Trophoblast cell (in vitro differentiated cells and primary cell): ENCODE results near the gene MCM5.
A peak's percentile ranks its signal among the peaks of the same experiment; 100 is the strongest.

Experiments
- DNase-seq, 2 donors: peaks; one replicate each; pipeline ENCODE4 v3.0.0-alpha.2; 2016
- H2AFZ ChIP-seq: 2 replicates; pipeline ENCODE4 v1.6.1; 2013; ENCODE audit warnings: low read length, moderate library complexity, mild to moderate bottlenecking; ENCODE audit not compliant: insufficient read depth, poor library complexity
- H2AK5ac ChIP-seq: 2 replicates; pipeline ENCODE4 v1.6.1; 2013; ENCODE audit warnings: mild to moderate bottlenecking, low read length
- H2BK120ac ChIP-seq: 2 replicates; pipeline ENCODE4 v1.6.1; 2013; ENCODE audit warnings: low read length, mild to moderate bottlenecking, moderate library complexity; ENCODE audit not compliant: insufficient read depth, poor library complexity
- H2BK12ac ChIP-seq: 2 replicates; pipeline ENCODE4 v1.6.1; 2013; ENCODE audit warnings: mild to moderate bottlenecking, low read length, moderate library complexity
- H2BK5ac ChIP-seq: 2 replicates; pipeline ENCODE4 v1.6.1; 2013; ENCODE audit warnings: low read length, low read depth, moderate library complexity, mild to moderate bottlenecking; ENCODE audit not compliant: poor library complexity
- H3K14ac ChIP-seq: 2 replicates; pipeline ENCODE4 v1.6.1; 2013; ENCODE audit warnings: mild to moderate bottlenecking, low read length
- H3K18ac ChIP-seq: 2 replicates; pipeline ENCODE4 v1.6.1; 2013; ENCODE audit warnings: mild to moderate bottlenecking, low read length
- H3K23ac ChIP-seq: 2 replicates; pipeline ENCODE4 v1.6.1; 2013; ENCODE audit warnings: low read length
- H3K27ac ChIP-seq: 2 replicates; pipeline ENCODE4 v1.5.1; 2013; ENCODE audit warnings: low read depth, mild to moderate bottlenecking, inconsistent platforms, low read length, moderate library complexity
- H3K27me3 ChIP-seq: 2 replicates; pipeline ENCODE4 v1.6.1; 2013; ENCODE audit warnings: inconsistent platforms, mild to moderate bottlenecking, low read length, moderate library complexity; ENCODE audit not compliant: insufficient read depth
- H3K36me3 ChIP-seq, 2 experiments: 1 replicate in 1 of 2; 2 replicates in 1 of 2; pipeline ENCODE4 v1.6.1; 2013; ENCODE audit warnings: low read length in 2 of 2, mild to moderate bottlenecking in 2 of 2, moderate library complexity in 1 of 2; ENCODE audit not compliant: insufficient read depth in 2 of 2, control insufficient read depth in 1 of 2
- H3K4ac ChIP-seq: 2 replicates; pipeline ENCODE4 v1.6.1; 2013; ENCODE audit warnings: low read depth, mild to moderate bottlenecking, low read length, moderate library complexity
- H3K4me1 ChIP-seq, 2 experiments: 1 replicate in 1 of 2; 2 replicates in 1 of 2; pipeline ENCODE4 v1.6.1; 2013; ENCODE audit warnings: low read length in 2 of 2, mild to moderate bottlenecking in 2 of 2, moderate library complexity in 1 of 2; ENCODE audit not compliant: insufficient read depth in 2 of 2, control insufficient read depth in 1 of 2
- H3K4me2 ChIP-seq: 2 replicates; pipeline ENCODE4 v1.6.1; 2013; ENCODE audit warnings: inconsistent platforms, mild to moderate bottlenecking, low read length, moderate library complexity
- H3K4me3 ChIP-seq: 2 replicates; pipeline ENCODE4 v1.5.1; 2013; ENCODE audit warnings: mild to moderate bottlenecking, low read depth, low read length, inconsistent platforms
- H3K79me1 ChIP-seq: one replicate; pipeline ENCODE4 v1.6.1; 2013; ENCODE audit warnings: low read length
- H3K79me2 ChIP-seq: 2 replicates; pipeline ENCODE4 v1.6.1; 2013; ENCODE audit warnings: low read length, mild to moderate bottlenecking; ENCODE audit not compliant: control insufficient read depth, insufficient read depth, poor library complexity
- H3K9ac ChIP-seq: 2 replicates; pipeline ENCODE4 v1.6.1; 2013; ENCODE audit warnings: mild to moderate bottlenecking, low read length
- H3K9me3 ChIP-seq: 2 replicates; pipeline ENCODE4 v1.6.1; 2013; ENCODE audit warnings: low read depth, mild to moderate bottlenecking, control low read depth, inconsistent platforms, low read length; ENCODE audit not compliant: insufficient read depth
- H4K12ac ChIP-seq: 2 replicates; pipeline ENCODE4 v1.6.1; 2013; ENCODE audit warnings: low read depth, mild to moderate bottlenecking, low read length, moderate library complexity
- H4K8ac ChIP-seq: 2 replicates; pipeline ENCODE4 v1.6.1; 2013; ENCODE audit warnings: low read depth, mild to moderate bottlenecking, low read length, moderate library complexity
- H4K91ac ChIP-seq: one replicate; pipeline ENCODE4 v1.6.1; 2013; ENCODE audit warnings: low read depth, mild to moderate bottlenecking, low read length, moderate library complexity
- WGBS: extraction: QIAGEN DNeasy Blood & Tissue Kit; methylation state at CpG from one replicate; pipeline ENCODE4 v1.1.7; 2013; ENCODE audit warnings: missing lambda C conversion rate; ENCODE audit not compliant: insufficient read length, insufficient coverage; ENCODE audit errors: extremely low coverage; 5-methylcytosine and 5-hydroxymethylcytosine counted together

MCM5 gene

GRCh38 chr22:35425546-35425945, 25.6 kb downstream of the MCM5 start:
- Histone ChIP-seq H3K14ac (no peak overlapping the region), H4K12ac (no peak overlapping the region), H3K79me1 (no peaks in the 10 kb centered on the region), H3K4ac (no peak overlapping the region), H3K27ac (no peak overlapping the region), H2BK5ac (no peak overlapping the region), H3K18ac (no peak overlapping the region), H3K4me2 (no peak overlapping the region), H3K36me3 (peaks cover 48 to 58% of the 10 kb centered on the region in 2 experiments), H3K27me3 (no peaks in the 10 kb centered on the region), H4K8ac (no peak overlapping the region), H3K9me3 (no peaks in the 10 kb centered on the region), H3K79me2 (no peaks in the 10 kb centered on the region), H3K9ac (no peak overlapping the region), H2AFZ (no peak overlapping the region), H3K4me1 (peaks cover 3 to 5% of the 10 kb centered on the region in 2 experiments), H2AK5ac (no peak overlapping the region), H2BK12ac (no peak overlapping the region), H3K4me3 (no peak overlapping the region), H2BK120ac (no peak overlapping the region), H3K23ac (no peak overlapping the region), H4K91ac (no peak overlapping the region)
- no CpG with 5 or more reads among the region's 7 CpGs for WGBS
- no peak for DNase-seq

DNA sequence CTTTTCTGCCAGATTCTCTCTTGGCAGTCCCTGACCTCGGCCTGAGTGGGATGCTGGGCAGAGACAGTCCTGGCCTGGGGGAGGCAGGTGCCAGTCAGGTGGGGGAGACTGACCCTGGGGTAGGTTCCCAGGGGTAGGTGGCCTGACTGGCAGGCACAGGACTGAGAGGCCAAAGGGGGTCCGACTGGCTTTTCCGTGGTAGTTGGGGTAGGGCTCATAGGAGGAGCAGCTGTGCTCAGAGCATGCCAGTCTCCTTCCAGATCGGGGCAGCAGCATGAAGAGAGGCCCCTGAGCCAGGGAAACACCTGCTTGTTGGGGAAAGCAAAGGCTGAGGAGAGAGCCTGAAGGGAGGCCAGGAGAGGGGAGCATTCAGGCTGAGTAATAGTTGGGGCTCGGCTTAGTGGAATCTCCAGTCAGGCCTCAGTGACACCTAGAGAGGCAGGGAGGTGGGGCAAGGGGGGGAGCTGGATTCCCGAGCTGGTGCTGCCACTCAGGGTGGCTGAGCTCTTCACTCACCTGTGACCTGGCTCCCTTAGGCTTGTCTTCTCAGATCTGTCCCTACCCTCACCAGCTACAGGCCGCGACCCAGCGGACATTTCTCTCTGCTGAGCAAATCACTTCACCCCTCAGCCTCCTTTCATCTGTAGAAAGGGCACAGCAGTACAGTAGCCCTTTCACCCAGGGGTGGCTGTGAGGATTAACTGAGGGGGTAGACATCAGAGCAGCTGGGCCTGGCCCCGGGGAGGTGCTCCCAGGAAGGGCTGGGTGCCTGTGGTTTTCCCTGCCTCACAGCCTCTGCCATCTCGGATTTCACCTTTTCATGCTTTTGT, 26.2 kb downstream of the MCM5 start:
- Histone ChIP-seq H3K79me1 (no peaks in the 10 kb centered on the region), H2AFZ (no peak overlapping the region), H3K4me2 (no peak overlapping the region), H3K4ac (no peak overlapping the region), H2BK5ac (no peak overlapping the region), H3K14ac (no peak overlapping the region), H3K23ac (no peak overlapping the region), H4K91ac (no peak overlapping the region), H2BK12ac (no peak overlapping the region), H3K36me3 (peaks cover 44 to 53% of the 10 kb centered on the region in 2 experiments), H3K9ac (no peak overlapping the region), H2AK5ac (no peak overlapping the region), H3K79me2 (no peaks in the 10 kb centered on the region), H3K9me3 (no peaks in the 10 kb centered on the region), H3K27ac (no peak overlapping the region), H2BK120ac (no peak overlapping the region), H3K4me1 (peaks cover 5 to 6% of the 10 kb centered on the region in 2 experiments), H4K8ac (no peak overlapping the region), H3K4me3 (no peak overlapping the region), H3K27me3 (no peaks in the 10 kb centered on the region), H4K12ac (no peak overlapping the region), H3K18ac (peak overlapping the region; percentile 20)
- DNase-seq: no peak
- no CpG with 5 or more reads among the region's 11 CpGs for WGBS

DNA sequence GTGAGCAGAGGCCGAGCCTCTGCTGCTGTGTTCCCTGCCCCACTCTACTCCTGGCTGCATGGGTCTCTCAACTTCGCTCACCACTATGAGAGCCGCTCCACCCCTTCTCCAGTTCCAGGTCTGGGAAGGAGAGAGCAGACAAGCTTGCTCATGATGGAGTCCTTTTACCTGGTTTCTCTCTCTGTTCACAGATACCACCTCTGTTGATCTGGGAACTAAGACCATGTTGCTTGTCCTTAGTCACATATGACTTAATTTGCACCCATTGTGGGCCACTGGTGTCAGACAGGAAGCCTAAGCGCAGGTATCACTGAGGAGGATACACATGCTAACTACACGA, 26.8 kb downstream of the MCM5 start:
- H3K14ac ChIP-seq: no peak overlapping the region
- H3K4me2 ChIP-seq: no peak overlapping the region
- no CpG with 5 or more reads among the region's 5 CpGs for WGBS
- no peak overlapping the region for H4K91ac ChIP-seq
- H2BK5ac ChIP-seq: no peak overlapping the region
- H2BK12ac ChIP-seq: no peak overlapping the region
- no peak overlapping the region for H4K12ac ChIP-seq
- peaks cover 39 to 49% of the 10 kb centered on the region in 2 experiments for H3K36me3 ChIP-seq
- H4K8ac ChIP-seq: no peak overlapping the region
- no peak overlapping the region for H3K9ac ChIP-seq
- no peak overlapping the region for H3K23ac ChIP-seq
- no peak overlapping the region for H3K4me3 ChIP-seq
- no peak overlapping the region for H3K4ac ChIP-seq
- no peak overlapping the region for H2BK120ac ChIP-seq
- H3K9me3 ChIP-seq: no peaks in the 10 kb centered on the region
- no peaks in the 10 kb centered on the region for H3K79me1 ChIP-seq
- no peaks in the 10 kb centered on the region for H3K27me3 ChIP-seq
- peaks cover 5 to 6% of the 10 kb centered on the region in 2 experiments for H3K4me1 ChIP-seq
- no peaks in the 10 kb centered on the region for H3K79me2 ChIP-seq
- H2AK5ac ChIP-seq: no peak overlapping the region
- no peak overlapping the region for H3K18ac ChIP-seq
- no peak for DNase-seq
- no peak overlapping the region for H2AFZ ChIP-seq
- H3K27ac ChIP-seq: no peak overlapping the region

DNA sequence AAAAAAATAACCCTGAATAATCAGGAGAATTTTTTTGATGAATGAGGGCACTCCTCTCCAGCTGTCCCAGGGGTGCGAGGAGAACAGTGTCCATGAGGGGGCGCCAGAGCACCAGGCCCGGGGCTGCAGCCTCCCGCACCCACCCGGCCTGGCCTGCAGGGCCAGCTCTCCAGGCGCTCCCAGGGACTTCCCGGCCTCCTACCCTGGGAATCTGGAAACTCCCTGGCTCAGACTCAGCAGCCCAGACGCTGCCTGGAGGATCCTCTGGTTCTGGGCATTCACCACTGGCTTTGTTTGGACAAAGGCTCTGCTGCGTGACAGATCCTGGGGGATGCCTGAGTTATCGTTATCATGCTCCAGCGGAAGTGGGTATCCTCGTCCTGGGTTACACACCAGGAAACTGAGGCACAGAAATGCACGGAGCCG, 31.0 kb downstream of the MCM5 start:
- WGBS: no CpG with 5 or more reads among the region's 14 CpGs
- no peak overlapping the region for H3K4me2 ChIP-seq

More for the DNA sequence above, 31.0 kb downstream of the MCM5 start:
- H2BK12ac ChIP-seq: no peak overlapping the region
- H3K14ac ChIP-seq: no peak overlapping the region
- H3K4me3 ChIP-seq: no peak overlapping the region
- no peak overlapping the region for H3K27ac ChIP-seq
- no peak overlapping the region for H3K4ac ChIP-seq
- no peak overlapping the region for H3K23ac ChIP-seq
- H2AK5ac ChIP-seq: no peak overlapping the region
- no peak overlapping the region for H4K12ac ChIP-seq
- peak; percentile 91 to 95 for DNase-seq
- no peak overlapping the region for H4K91ac ChIP-seq
- no peaks in the 10 kb centered on the region for H3K79me2 ChIP-seq
- no peak overlapping the region for H2BK120ac ChIP-seq
- H2AFZ ChIP-seq: no peak overlapping the region
- H3K18ac ChIP-seq: no peak overlapping the region
- H4K8ac ChIP-seq: no peak overlapping the region
- peaks cover 5 to 6% of the 10 kb centered on the region in 2 experiments for H3K4me1 ChIP-seq
- no peaks in the 10 kb centered on the region for H3K27me3 ChIP-seq
- no peak overlapping the region for H2BK5ac ChIP-seq
- H3K79me1 ChIP-seq: no peaks in the 10 kb centered on the region
- H3K36me3 ChIP-seq: peaks cover 29 to 34% of the 10 kb centered on the region in 2 experiments
- H3K9me3 ChIP-seq: peaks cover 12% of the 10 kb centered on the region
- no peak overlapping the region for H3K9ac ChIP-seq
